Endothelial cell (in vitro differentiated cells): Measurements from ENCODE around the gene ALPG. TPM values are rescaled to one million over a fixed set of nuclear protein-coding genes. Genes with fewer than 3 reads are reported as not detected.
"Not testable (repeated sequence)": the region's sequence is repeated elsewhere in the genome, so short reads cannot be mapped to it uniquely, and the experiment has no call there.

ENCODE experiments used
- DNase-seq: peaks from one replicate; pipeline ENCODE4 v3.0.0; 2021; ENCODE audit warnings: low spot score
- H3K27ac Mint-ChIP-seq: one replicate; pipeline ENCODE4 v1.8.0; 2021; ENCODE audit warnings: mixed read lengths, inconsistent platforms; ENCODE audit not compliant: unreplicated experiment
- H3K27me3 Mint-ChIP-seq: one replicate; pipeline ENCODE4 v1.8.0; 2021; ENCODE audit warnings: mild to moderate bottlenecking, moderate library complexity, mixed read lengths, inconsistent platforms; ENCODE audit not compliant: unreplicated experiment
- H3K36me3 Mint-ChIP-seq: one replicate; pipeline ENCODE4 v1.8.0; 2021; ENCODE audit warnings: mild to moderate bottlenecking, low read depth, mixed read lengths, inconsistent platforms; ENCODE audit not compliant: unreplicated experiment
- H3K4me1 Mint-ChIP-seq: one replicate; pipeline ENCODE4 v1.8.0; 2021; ENCODE audit warnings: mild to moderate bottlenecking, mixed read lengths, inconsistent platforms; ENCODE audit not compliant: unreplicated experiment
- H3K4me3 Mint-ChIP-seq: one replicate; pipeline ENCODE4 v1.8.0; 2021; ENCODE audit warnings: mild to moderate bottlenecking, mixed read lengths, inconsistent platforms; ENCODE audit not compliant: unreplicated experiment
- H3K9me3 Mint-ChIP-seq: one replicate; pipeline ENCODE4 v1.8.0; 2021; ENCODE audit warnings: mixed read lengths, inconsistent platforms; ENCODE audit not compliant: unreplicated experiment
- CTCF ChIP-seq: fragments of 200-600 bp; sonication (generic); IDR thresholded peaks from one replicate; pipeline ENCODE4 v1.5.0; 2021; ENCODE audit warnings: antibody characterized with exemption; ENCODE audit not compliant: unreplicated experiment
- total RNA-seq: library from RNA; stranded (reverse); fragmentation: NEBNext Ultra II Directional; extraction: Animal tissue kit (Norgen Biotek cat#: 25700); gene quantifications from one replicate; pipeline ENCODE4 v1.2.1, GENCODE V29; 2021; ENCODE audit not compliant: unreplicated experiment

The ALPG gene
- total RNA-seq, 1 donor from 2014 or later = not detected

- no peak for TF ChIP-seq CTCF
- no peak overlapping the region for H3K4me3 Mint-ChIP-seq
Measured at GRCh38 chr2:232369126-232369951, 37.3 kb upstream of the ALPG start.

DNA sequence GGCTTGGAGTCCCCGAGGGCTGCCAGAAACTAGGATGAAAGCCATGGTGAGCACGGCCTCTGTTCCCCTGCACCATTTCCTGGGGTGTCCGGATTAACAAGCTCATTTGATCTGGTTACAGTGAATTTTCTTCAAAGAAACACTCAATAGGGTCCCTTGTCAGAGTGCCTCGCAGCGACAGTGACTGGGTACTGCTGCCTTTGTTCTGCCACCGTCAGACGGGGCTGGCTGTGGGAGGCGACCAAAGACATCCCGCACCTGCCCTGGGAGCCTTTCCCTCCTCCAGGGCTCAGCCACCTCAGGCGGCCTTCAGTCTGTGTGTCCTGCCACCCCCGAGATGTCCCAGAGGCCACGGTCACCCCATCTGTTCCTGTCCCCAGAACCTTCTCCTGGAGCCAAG, 36.6 kb upstream of the ALPG start:
- not testable (repeated sequence) for H3K4me3 Mint-ChIP-seq, H3K27me3 Mint-ChIP-seq, H3K36me3 Mint-ChIP-seq, H3K9me3 Mint-ChIP-seq, H3K27ac Mint-ChIP-seq, H3K4me1 Mint-ChIP-seq, DNase-seq

More at GRCh38 chr2:232369126-232369951, 37.3 kb upstream of the ALPG start:
- Mint-ChIP-seq H3K36me3 (no peaks in the 10 kb centered on the region), H3K27ac (no peak overlapping the region), H3K4me1 (no peaks in the 10 kb centered on the region), H3K9me3 (no peaks in the 10 kb centered on the region), H3K27me3 (peaks cover 8% of the 10 kb centered on the region)
- no peak for DNase-seq

- Mint-ChIP-seq H3K27ac (no peak overlapping the region), H3K36me3 (no peaks in the 10 kb centered on the region), H3K4me3 (no peak overlapping the region), H3K4me1 (no peaks in the 10 kb centered on the region), H3K27me3 (peaks cover 6% of the 10 kb centered on the region), H3K9me3 (no peaks in the 10 kb centered on the region)
- no peak for DNase-seq
- no peak for TF ChIP-seq CTCF
Measured at GRCh38 chr2:232372231-232373208, 34.1 kb upstream of the ALPG start.

GRCh38 chr2:232374356-232374755, 32.3 kb upstream of the ALPG start:
- H3K27ac Mint-ChIP-seq = no peak overlapping the region
- no peak overlapping the region for H3K4me3 Mint-ChIP-seq
- H3K36me3 Mint-ChIP-seq = no peaks in the 10 kb centered on the region
- peaks cover 2% of the 10 kb centered on the region for H3K27me3 Mint-ChIP-seq
- no peak for DNase-seq
- TF ChIP-seq CTCF = no peak
- H3K9me3 Mint-ChIP-seq = no peaks in the 10 kb centered on the region
- H3K4me1 Mint-ChIP-seq = no peaks in the 10 kb centered on the region

DNA sequence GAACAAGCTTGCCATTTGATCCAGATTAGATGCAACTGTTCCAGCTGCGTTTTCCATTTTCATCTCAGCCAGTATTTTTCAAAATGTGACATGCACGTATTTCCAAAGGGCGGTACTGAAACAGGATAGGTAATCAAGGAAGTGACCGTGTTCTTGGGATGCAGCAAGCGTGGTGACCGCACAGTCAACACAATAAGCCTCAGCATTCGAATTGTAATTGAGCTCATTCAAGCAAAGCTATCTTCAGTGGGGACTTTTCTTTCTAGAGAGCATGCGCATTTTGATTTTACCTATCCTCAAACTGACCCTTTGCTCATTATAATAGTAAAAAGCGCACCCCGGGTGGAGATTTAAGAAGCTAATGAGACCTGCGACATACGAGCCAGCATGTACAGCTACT, 31.5 kb upstream of the ALPG start:
- TF ChIP-seq CTCF = no peak
- Mint-ChIP-seq H3K4me3 (no peak overlapping the region), H3K27ac (no peak overlapping the region), H3K27me3 (peaks cover 2% of the 10 kb centered on the region), H3K9me3 (no peaks in the 10 kb centered on the region), H3K4me1 (no peaks in the 10 kb centered on the region), H3K36me3 (no peaks in the 10 kb centered on the region)
- no peak for DNase-seq
